ENCODE measurements around the gene EVA1A.
"Not testable (repeated sequence)": the region's sequence is repeated elsewhere in the genome, so short reads cannot be mapped to it uniquely, and the experiment has no call there.

Gene EVA1A

DNA sequence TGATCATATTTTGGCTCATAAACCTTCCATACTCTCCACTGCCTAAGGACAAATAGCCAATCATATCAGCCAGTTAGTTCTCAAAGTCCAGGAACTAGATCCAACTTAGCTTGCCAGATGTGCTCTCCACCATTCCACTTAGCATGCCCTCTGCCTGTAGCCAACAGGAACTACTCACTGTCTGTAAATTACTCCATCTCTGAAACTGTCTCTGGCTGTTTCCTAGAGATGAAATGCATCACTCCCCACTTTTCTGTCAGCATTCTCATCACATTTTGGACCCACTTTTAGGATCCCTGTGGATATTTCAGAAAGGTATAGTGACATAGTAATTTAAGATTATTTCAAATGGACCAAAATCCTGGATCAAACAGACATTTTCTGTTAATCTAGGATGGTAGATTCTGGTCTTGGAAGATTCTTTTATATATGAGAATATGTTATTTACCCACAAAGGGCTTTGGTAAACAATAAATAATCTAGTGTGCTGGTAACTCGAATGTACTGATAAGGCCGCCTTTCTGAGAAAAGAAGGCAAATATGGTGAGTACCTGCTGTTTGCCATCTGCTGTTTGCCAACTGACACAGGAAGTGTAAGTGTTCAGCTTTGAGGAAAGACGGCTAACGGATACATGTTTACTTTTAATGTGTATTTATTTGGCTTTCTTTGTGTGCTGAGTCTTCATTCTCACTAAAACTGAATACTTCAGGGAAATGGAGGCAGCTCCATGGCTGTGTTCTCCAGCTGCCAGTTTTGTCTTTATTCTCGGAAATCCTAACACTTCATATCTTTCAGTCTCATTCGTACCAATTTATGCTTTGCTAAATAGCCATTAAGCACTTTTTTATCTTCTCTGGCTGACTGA lies 79.5 kb downstream of the EVA1A start:
- DNase-seq = no peak

DNA sequence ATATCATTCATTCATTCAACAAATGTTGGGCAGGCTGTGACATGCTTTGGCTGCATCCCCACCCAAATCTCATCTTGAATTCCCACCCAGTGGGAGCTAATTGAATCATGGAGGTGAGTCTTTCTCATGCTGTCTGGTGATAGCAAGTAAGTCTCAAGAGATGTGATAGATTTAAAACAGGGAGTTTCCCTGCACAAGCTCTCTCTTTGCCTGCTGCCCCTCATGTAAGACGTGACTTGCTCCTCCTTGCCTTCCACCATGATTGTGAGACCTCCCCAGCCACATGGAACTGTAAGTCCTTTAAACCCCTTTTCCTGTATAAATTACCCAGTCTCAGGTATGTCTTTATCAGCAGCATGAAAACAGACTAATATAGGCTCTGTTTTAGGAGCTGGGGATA lies 83.0 kb downstream of the EVA1A start:
- DNase-seq = not testable (repeated sequence)

DNA sequence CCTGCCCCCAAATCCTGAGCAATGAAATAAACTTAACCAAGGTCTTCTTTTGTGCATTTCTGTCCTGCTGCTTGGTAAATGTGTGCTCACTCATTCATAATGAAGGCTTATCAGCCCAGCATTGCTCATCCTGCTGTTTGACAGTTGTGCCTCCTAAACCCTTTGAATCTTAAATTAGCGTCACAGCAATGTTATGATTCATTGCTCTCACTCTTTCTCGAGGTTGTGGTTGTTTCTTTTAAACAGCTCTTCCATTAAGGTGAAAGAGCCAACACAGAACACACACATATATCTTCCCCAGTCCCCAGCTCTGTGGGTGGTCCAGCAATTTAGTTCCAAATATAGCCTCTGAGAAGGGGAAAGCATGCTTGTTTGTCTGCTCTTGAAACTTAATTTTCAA lies 84.0 kb downstream of the EVA1A start:
- DNase-seq = no peak

DNA sequence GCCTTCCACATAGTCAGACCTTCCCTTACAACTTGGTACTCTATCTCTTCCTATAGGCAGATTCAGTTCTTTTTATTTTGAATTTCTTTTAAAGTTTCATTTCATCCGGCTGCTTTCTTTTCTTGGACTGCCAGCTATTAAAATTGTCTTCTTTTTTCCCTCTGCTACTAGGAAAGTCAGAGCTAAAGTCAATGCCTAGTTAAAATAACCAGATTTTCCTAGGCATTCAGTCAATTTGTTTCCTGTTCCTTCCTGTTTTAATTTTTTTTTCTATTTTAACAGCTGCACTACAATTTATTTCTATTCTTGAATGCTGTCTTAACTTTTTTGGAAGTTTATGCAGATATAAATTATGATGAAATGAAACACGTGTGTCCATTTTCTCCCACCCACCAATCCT lies 84.8 kb downstream of the EVA1A start:
- no peak for DNase-seq

DNA sequence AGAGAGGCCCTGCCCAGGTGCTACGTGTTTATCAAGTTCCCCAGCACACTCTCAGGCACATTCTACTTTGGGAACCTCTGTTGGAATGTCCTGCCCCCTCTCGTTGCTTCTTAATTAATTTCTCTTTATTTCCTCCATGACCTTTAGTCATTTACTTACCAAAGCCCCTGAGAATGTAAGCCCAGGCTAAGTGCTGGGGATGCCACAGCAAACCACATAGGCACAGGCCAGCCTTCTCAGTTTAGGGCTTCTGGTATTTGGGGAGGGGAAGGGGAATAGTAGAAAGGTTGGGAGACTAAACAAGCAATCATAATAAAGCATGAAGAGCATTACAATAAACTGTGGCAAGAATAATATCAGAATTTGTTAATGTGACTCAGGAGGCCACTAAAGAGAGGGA lies 85.7 kb downstream of the EVA1A start:
- no peak for DNase-seq

DNA sequence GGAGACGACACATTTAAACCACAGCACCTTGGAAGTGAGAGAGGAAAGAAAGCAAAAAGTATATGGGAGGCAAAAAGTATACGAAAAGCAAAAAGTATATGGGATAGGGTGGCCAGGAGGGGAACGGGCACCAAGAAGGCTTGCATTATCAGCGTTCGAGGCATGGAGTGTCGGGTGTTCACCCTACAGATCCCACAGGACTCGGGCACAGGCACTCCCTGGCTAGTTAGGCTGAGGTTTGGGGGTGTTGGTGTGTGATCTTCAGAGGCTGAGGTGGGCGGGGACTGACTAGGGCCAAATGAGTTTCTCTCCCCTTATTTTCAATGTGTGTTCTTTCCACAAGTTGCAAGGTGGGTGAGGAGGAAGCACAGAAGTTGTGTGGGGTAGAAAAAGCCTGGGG lies 86.6 kb downstream of the EVA1A start:
- DNase-seq = no peak

DNA sequence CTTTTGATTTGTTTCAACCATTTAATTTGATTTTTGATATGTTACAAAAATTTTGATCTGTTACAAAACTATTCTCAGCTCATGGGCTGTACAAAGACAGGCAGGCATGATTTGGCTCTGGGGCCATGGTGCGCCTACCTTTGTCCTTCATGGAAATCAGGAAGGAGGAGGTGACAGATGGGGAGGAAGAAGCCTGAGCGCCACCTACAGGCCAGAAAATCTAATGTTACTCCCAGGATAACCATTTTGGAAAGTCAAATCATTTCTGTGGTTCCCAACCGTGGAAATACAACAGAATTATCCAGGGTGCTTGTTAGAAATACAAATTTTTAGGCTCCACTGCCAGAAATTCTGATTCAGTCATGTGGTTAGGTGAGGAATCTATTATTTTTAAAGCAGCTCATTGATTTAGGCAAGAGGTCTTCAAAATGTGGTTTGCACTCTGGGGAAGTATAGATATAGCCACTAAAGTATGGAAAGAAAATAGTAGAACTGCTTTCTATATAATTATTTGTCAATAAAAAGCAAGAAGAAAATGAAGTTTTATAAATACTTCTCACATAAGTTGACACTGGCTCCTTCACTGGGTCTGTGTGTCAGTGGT lies 93.9 kb downstream of the EVA1A start:
- peak; percentile 18 to 31 for DNase-seq

DNA sequence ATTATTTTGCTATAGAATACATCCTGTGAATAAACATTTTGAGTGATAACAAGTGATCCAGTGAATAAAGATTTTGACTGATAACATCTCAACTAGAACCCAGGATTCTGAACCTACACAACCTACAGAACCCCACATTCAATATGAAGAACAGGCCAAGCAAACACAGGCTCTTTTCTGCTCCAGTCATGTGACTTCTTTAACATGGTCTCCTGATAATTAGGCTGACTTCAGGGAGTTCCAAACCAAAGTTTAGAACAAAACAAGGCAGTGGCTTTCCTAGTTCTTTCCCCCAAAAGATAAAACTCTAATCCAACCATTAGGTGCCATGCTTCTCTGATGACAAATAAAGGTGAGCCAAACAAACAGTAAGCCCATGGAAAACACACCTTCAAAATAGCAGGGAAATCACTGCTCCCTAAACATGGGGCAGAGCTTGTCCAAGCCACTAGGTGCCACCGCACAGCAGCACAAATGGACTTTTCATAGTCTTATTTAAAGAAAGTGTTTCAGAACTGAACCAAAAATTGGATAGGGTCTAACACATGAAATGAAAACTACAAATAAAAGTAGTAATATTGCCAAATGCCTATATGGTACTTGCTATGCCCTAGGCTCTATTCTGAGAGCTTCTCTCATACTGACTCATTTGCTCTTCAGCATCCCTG lies 95.3 kb downstream of the EVA1A start:
- DNase-seq = no peak

DNA sequence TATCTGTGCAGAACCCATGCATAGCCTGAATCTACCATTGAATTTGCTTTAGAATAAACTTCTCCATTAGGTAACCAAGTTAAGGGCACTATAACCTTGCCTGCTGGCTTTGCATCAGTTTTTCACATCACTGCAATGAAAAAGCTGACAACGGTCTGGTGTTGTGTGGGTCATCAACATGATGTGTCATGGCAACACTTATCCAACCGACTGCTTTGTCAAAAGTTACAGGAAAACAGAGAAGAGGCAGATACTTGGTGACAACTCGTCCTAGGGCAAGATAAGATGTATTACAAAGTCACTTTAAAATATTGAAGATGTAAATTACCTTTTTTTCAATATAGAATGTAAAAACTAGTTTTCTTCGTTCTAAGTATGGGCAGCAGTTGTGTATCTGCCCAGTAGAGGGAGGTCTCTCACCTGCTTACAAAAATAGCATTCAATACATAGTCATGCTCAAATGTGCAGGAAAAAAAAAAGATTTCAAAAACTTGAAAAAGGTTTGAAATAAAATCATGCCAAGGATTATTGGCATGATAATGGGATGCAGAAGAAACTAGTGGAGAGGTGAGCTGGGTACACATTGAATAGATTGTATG lies 96.3 kb downstream of the EVA1A start:
- peak in 1 of 2 experiments; percentile 4 for DNase-seq

DNA sequence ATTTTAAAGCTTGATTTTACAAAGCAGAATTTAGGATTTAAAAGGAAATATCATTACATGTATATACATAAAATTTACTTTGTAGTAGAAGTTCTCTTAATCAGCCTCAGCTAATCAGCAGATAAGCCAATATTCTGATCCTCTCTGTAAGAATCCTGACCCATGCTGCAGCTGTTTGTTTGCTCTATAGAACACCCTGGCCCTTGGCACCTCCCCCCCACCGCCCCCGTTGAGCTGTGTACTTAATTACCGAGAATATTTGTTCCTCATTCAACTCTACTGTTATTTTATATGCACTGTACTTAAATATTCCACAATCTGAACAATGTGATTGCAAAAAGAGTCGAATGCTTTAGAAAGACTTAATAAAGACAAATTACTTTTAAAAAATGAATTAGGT lies 98.0 kb downstream of the EVA1A start:
- DNase-seq = no peak

DNA sequence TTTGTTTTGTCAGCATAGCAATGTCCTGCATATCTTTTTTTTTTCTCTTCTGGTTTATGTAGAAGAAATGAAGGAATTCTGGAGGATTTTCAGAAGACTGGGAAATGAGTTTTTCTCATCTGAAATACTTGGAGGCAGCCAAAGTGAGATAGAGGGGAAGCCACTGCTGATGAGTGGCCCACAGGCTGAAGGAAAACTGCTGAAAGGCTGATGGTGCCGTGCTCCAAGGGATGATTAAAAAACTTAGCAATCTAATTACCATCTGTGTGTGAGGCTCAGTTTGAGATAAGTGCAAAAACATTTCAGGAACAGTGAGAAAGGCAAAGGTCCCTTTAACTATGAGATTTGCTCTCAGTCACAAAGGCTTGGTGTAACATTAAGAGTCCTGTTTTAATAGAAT lies 98.5 kb downstream of the EVA1A start:
- no peak for DNase-seq

DNA sequence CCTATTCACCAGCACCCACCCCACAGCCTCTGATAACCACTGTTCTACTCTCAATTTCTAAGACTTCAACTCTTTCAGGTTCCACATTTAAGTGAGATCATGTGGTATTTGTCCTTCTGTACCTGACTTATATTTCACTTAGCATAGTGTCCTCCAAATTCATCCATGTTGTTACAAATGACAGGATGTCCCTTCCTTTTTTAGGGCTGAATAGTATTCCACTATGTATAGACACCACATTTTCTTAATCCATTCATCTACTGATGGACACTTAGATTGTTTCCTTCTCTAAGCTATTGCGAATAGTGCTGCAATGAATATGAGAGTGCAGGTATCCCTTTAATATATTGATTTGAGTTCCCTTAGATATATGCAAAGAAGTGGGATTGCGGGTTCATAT lies 100.1 kb downstream of the EVA1A start:
- DNase-seq = no peak

DNA sequence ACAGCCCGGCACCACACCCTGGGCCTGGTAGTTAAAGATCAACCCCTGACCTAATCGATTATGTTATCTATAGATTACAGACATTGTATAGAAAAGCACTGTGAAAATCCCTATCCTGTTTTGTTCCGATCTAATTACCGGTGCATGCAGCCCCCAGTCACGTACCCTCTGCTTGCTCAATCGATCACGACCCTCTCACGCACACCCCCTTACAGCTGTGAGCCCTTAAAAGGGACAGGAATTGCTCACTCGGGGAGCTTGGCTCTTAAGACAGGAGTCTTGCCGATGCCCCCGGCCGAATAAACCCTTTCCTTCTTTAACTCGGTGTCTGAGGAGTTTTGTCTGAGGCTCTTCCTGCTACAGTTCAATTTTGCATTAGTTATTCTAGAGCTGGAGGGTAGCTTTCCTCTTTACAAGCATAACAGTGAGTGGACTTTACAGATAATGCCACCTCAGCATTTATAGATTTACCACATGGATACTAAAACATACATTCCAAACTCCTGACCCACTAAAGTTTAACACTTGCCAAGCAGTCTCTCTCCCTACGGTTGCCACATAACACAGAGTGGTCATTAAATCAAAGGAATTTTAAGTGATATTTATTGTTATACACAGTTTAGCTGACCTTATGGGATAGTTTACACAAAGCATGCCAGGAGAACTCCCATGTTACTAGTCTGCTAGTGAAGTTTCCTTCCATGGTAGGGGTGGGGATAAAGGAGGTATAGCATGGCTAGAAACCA lies 101.0 kb downstream of the EVA1A start:
- no peak for DNase-seq

DNA sequence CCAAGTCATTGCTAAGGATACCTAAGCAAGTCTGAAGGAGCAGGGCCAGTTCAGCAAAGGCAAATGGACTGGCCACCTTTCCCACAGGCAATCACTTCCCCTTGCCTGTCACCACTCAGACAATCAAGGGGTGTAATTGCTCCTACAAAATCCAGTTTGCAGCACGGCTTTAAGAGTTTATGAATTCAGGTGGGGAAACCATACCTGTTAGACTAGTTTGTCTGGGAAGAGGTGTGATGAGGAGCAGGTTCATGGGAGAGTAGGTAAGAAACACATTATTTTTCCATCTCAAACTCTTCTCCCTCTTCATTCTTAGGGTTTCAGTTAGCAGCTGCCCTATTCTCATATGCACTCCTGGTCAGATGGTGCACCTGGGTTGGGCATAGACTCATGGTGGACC lies 102.5 kb downstream of the EVA1A start:
- no peak for DNase-seq

DNA sequence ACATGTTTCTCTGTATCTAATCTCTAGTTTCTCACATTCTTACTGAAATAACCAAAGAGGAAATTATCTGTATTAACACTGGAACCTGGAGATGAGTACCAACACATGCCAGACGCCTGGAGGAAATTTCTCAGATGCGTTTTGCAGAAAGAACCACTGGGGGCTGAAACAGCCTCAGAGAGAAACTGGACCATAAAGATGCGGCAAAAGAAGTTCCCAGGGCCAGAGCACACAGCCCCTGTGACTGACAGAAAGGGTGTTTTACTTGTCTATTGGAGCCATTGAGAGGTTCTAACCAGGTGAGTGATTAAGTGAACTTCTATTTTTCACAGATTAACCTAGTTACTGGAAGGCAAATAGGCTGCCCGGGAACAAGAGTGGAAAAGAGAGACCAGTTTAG lies 103.9 kb downstream of the EVA1A start:
- no peak for DNase-seq

DNA sequence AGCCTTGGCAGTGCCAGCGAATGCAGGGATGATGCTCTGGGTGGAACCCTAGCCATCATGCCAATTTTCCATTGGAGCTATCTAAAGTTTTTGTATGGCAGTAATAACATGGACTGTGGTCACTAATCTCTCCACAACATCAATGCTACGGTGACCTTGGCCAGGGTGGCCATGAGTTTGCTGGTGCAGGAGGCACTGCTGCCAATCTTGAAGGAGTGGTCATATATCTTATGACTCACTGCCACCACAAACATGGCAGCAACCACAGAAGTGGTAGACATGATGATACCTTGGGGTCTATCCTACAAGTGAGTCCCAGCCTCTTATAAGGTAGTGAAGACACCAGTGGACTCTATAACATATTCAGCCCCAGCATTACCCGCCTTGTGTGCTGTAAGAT lies 104.6 kb downstream of the EVA1A start:
- DNase-seq = no peak

DNA sequence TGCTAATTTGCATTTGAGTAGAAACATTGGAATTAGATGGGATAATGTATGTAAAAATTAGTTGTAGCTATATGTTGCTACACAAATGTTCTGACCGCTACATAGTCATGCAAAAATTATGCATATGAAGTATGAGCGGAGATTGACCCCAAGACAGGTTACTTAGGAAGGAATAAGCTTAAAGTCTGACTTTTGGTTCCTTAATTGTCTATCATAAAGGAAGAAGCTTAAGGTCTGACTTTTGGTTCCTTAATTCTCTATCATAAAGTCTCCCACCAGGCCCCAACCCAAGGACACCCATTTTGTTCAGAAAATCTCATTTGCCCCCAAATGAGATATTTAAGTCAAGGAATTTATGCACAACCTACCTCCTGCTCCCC lies 106.5 kb downstream of the EVA1A start:
- DNase-seq = no peak

DNA sequence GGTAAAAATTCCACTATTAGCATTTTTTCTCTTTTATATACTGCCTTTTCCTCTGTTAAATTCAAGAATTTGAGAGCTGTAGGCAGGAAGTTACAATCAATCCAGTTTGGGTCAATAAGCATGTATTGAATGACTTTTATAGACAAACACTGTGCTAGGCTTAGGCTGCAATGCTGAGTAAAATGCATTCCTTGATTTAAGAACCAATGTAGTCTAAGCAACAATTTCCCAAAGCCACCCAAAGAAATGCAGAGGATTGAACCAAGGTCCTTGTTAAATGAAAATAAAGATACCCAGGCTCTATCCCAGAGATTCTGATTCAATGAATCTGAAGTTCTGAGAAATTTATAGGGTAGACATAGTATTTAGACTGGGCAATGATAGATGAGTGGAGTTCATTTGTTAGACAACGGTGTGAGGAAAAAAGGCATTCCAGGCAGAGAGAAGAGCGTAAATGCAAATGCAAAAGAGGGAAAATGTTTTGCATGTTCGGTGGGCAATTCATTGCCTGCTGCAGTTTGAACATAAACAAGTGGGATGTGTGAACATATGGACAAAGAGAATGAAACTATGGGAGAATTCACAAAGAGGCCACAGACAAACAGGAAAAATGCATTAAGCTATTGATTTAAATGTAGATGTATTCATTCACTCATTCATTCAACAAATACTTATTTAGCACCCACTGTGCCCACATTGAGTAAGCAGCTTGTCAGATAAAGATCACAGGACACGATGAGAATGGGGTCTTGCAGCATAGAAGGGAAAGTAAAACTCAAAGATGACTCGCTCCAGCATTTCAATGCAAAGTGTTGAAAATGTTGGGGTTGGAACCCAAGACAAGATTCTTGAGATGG lies 107.1 kb downstream of the EVA1A start:
- DNase-seq = no peak

DNA sequence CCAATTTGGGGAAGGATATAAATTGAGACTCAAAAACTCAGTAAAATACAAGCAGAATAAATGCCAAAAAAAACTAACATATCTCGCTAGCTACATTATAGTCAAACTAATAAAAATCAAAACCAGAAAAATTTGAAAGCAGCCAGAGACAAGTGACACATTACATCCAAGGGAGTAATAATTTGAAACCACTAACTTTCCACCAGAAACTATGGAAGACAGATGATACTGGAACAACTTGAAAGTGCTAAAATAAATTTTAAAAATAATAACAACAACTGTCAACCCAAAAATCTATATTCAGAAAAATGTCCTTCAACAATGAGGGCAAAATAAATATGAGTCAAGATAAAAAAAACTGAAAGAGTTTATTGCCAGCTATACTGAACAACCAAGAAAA lies 110.7 kb downstream of the EVA1A start:
- DNase-seq = no peak

DNA sequence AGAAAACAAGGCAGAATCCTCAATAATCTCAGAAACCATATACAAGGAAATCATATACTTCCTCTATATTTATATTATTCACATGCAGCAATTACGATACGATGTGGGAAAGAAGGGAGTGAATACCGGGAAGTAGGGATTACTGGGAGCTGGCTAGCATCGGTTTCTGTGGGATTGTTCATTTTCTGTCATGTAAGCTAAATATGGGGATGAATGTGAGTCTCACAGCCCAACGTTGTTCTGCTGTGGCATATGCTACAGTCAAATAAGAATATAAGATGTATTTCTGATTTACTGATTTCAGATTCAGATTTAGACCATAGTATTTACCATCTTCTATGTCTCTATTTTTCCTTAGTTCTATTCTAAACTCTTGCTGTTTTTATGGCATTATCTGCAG lies 113.6 kb downstream of the EVA1A start:
- DNase-seq = no peak

All from AML-193 (cell line).